HUDEP-2 (cell line): ENCODE data around the gene APOBEC3C.
A peak's percentile ranks its signal among the peaks of the same experiment; 100 is the strongest.
"Not testable (repeated sequence)": the region's sequence is repeated elsewhere in the genome, so short reads cannot be mapped to it uniquely, and the experiment has no call there.

Source experiments
- DNase-seq, 76 experiments: peaks; one replicate each; lab custom pipeline; 2025; ENCODE audit not compliant: unreplicated experiment in 76 of 76; lab: John Stamatoyannopoulos, UW

The APOBEC3C gene

DNA sequence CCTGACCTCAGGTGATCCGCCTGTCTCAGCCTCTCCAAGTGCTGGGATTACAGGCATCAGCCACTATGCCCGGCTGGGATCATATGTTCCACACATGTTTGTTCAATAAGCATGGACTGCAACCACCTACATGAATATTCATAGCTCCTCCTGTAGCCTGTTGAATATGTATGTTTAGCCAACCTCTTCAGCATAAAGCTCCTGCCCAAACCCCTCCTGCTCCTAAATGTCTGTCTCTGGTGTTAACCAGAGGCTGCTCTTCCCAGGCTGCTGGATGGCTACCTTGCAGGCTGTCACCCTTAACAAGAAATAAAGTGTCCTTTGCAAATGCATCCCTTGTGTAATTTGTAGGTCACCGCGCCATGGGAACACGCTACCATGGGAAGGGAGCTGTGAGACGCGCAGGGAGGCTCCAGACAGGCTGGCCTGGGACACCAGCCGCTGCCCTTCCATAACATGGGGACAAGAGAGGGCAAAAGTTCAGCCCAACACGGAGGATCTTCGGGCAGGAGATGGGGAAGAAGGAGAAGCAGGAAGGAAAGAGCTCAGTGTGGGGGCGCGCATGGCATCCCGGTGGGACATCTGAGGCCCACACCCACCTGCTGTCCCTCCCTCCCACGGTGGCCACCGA lies 6.1 kb downstream of the APOBEC3C start:
- DNase-seq = not testable (repeated sequence)

DNA sequence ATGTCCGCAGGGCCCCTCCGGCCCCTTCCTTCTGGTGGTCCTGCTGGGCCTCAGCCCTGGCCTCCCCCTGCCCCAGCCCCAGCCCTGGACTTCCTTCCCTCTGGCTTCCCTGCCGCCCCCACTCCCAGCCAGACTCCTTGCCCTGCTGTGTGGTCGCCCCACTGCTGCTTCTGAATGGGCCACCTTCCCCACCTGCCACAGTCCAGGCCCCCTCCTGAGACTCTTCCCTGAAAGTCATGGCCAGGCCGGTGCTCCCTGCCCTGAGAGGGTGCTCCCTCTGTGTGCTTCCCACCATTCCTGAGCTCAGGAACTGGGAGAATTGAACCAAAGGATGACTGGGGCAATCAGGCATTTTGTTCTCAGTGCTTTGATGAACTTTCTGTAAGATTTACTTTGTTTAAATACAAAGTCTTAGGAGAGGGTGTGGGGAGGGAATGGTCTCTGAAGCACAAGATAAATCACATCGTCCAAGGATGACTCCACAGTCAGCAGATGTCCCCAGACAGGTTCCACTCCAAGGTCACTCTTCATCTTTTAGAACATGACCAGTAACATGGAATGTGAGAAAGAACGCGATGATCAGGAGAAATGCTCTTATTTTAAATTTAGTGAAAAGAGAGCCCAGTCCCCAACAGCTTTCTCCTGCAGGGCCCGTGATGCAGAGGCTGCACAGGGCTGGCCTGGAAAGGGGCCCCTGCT lies 7.6 kb downstream of the APOBEC3C start:
- no peak for DNase-seq

DNA sequence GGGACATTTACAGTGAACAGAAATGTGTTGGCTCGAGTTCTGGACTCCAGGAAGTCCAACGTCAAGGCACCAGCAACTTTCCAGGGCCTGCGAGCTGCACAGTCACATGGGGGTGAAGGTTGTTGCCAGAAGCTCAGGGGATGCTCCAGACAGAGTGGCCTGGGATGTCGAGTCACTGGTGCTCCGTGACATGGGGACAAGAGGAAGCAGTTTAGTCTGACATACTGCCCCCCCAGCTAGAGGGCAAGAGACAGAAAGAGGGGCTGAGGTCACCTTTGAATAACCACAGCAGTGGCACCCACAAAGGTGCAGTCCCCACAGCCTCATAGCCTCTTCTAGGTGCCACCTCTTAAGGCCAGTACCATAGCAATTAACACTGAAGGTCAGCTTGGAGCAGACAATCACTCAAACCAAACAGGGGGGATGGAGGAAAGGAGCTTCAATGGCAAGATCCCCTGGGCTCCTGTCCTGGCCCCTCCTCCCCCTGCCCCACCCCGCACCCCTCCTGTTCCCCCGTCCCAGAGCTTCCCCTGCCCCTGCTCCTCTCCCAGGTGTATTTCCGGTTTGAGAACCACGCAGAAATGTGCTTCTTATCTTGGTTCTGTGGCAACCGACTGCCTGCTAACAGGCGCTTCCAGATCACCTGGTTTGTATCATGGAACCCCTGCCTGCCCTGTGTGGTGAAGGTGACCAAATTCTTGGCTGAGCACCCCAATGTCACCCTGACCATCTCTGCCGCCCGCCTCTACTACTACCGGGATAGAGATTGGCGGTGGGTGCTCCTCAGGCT lies 10.7 kb downstream of the APOBEC3C start:
- no peak for DNase-seq

DNA sequence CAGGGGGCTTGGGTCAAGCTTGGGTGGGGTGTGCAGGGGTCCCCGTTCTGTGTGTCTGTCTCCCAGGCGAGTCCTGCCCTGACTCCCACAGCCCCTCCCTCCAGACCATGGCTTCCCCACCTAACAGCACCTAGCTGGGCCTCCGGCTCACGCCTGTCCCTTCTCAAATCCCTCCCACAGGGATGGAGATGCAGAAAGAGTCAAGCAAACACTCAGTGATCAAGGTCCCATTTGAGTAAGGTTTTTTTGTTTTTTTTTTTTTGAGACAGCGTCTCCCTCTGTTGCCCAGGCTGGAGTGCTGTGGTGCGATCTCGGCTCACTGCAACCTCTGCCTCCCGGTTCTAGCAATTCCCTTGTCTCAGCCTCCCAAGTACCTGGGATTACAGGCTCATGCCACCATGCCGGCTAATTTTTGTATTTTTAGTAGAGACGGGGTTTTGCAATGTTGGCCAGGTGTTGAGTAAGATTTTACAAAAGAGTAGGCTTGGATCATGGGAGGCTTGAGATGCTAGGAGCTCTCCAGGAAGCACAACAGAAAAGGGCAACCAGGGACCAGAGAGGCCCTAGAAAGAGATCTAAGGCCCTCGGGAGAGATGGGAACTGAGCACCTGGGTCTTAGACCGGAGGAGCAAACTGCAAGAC lies 12.6 kb downstream of the APOBEC3C start:
- DNase-seq = no peak

DNA sequence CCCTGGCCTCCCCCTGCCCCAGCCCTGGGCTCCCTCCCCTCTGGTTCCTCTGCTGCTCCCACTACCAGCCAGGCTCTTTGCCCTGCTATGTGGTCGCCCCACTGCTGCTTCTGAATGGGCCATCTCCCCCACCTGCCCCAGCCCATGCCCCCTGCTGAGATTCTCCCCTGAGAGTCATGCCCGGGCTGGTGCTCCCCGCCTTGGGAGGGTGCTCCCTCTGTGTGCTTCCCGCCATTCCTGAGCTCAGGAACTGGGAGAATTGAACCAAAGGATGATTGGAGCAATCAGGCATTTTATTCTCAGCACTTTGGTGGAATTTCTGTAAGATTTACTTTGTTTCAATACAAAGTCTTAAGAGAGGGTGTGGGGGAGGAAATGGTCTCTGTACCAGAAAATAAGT lies 13.7 kb downstream of the APOBEC3C start:
- DNase-seq = no peak

DNA sequence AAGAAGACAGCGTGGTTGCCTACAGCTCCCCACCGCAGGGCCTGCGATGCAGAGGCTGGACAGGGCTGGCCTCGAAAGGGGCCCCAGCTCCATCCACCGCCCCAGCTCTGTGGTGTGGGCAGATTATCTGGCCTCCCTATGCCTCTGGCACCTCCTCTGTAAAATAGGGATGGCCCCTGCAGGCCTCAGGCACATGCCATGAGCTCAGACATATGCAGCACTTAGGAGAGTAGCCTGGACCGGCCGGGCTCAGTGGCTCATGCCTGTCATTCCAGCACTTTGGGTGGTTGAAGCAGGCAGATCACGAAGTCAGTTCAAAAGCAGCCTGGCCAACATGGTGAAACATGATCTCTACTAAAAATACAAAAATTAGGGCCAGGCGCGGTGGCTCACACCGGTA lies 14.2 kb downstream of the APOBEC3C start:
- DNase-seq = no peak

DNA sequence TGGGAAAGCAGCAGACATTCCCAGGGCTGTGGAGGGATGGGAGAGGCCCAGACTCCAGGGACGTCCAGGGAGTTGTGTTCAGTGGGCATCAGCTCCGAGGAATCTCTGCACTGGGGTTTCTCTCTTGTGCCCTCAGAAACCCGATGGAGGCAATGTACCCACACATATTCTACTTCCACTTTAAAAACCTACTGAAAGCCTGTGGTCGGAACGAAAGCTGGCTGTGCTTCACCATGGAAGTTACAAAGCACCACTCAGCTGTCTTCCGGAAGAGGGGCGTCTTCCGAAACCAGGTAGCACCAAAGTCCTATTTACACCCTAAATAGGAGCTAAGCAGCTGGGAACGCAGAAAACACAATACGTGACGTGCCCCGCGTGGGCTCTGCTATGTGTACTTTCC lies 15.2 kb downstream of the APOBEC3C start:
- DNase-seq = no peak

DNA sequence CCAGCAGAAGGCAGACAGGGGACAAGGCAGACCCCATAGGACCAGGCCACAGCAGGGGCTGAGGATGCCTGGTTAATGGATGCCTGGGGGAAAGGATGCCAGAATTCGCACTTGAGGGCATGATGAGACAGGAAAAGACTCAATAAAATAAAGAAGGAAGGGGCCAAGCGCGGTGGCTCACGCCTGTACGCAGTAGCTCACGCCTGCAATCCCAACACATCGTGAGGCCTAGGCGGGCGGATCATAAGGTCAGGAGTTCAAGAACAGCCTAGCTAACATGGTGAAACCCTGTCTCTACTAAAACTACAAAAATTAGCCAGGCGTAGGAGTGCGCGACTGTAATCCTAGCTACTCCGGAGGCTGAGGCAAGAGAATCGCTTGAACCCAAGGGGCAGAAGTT lies 16.6 kb downstream of the APOBEC3C start:
- DNase-seq = no peak

DNA sequence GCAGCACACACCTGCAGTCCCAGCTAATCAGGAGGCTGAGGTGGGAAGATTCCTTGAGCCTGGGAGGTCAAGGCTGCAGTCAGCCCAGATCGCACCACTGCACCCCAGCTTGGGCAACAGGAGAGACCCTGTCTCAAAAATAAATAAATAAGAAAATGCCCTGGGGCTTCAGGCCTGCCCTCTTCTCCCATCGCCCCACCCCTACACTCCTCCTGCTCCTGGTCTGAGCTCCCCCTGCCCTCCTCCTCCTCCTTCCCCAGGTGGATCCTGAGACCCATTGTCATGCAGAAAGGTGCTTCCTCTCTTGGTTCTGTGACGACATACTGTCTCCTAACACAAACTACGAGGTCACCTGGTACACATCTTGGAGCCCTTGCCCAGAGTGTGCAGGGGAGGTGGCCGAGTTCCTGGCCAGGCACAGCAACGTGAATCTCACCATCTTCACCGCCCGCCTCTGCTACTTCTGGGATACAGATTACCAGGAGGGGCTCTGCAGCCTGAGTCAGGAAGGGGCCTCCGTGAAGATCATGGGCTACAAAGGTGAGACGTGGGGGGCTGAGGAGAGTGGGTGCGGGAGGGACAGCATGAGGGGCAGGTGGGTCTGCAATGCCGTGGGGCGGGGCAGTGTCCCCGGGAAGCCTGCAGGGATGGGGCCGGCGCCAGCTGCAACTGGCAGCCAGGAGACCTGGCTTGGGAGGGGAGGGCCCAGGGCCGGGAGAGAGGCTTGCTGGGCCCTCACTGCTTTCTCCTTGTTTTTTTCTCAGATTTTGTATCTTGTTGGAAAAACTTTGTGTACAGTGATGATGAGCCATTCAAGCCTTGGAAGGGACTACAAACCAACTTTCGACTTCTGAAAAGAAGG lies 17.6 kb downstream of the APOBEC3C start:
- DNase-seq = not testable (repeated sequence)

DNA sequence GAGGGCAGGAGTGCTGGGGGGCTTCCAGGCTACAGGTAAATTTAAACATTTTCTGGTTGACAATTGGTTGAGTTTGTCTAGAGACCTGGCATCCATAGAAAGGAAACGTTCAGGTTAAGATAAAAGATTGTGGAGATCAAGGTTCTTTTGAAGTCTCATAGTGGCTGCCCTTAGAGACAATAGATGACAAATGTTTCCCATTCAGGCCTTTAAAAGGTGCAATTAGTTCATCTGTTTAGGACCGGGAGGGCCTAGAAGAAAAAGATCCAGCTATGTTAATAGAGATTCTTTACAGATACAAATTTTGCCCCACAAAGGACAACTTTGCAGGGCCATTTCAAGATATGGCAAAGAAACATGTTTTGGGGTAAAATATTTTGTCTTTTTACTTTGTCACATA lies 23.0 kb downstream of the APOBEC3C start:
- DNase-seq = not testable (repeated sequence)

DNA sequence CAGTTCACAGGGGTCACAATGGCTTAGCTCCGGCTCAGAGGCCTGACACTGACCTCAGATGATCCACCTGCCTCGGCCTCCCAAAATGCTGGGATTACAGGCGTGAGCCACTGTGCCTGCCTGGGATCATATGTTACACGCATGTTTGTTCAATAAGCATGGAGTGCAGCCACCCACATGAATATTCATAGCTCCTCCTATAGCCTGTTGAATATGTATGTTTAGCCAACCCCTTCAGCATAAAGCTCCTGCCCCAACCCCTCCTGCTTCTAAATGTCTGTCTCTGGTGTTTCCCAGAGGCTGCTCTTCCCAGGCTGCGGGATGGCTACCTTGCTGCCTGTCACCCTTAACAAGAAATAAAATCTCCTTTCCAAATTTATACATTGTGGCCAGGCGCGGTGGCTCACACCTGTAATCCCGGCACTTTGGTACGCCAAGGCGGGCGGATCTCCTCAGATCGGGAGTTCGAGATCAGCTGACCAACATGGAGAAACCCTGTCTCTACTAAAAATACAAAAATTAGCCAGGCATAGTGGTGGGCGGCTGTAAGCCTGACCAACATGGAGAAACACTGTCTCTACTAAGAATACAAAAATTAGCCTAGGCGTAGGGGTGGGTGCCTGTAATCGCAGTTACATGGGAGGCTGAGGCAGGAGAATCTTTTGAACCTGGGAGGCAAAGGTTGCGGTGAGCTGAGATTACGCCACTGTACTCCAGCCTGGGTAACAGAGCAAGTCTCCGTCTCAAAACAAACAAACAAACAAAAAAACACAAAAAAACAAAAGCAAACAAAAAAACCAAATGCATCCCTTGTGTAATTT lies 25.5 kb downstream of the APOBEC3C start:
- DNase-seq = no peak

DNA sequence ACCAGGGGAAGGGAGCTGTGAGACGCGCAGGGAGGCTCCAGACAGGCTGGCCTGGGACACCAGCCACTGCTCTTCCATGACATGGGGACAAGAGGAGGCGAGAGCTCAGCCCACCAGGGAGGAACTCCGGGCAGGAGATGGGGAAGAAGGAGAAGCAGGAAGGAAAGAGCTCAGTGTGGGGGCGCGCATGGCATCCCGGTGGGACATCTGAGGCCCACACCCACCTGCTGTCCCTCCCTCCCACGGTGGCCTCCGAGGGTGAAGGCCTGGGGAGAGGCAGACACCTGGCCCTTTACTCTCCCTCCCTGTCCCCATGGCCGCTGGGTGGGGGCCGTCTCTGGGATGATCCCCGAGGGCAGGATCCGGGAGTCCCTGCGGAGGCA lies 26.1 kb downstream of the APOBEC3C start:
- DNase-seq = not testable (repeated sequence)

DNA sequence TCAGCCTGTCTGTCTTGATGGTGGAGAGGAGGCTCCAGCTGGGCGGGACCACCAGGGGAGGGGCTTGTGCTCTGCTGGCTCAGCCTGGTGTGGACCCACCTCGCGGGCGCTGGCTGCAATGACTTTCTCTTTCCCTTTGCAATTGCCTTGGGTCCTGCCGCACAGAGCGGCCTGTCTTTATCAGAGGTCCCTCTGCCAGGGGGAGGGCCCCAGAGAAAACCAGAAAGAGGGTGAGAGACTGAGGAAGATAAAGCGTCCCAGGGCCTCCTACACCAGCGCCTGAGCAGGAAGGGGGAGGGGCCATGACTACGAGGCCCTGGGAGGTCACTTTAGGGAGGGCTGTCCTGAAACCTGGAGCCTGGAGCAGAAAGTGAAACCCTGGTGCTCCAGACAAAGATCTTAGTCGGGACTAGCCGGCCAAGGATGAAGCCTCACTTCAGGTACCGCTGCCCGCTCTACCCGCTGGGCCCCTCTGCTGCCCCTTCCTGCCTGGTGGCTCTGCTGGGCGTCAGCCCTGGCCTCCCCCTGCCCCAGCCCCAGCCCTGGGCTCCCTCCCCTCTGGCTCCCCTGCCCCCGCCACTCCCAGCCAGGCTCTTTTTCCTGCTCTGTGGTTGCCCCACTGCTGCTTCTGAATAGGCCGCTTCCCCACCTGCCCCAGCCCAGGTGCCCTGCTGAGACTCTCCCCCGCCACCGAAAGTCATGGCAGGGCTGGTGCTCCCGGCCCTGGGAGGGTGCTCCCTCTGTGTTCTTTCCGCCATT lies 26.7 kb downstream of the APOBEC3C start, which contains the start of gene APOBEC3F:
APOBEC3F (plus strand) TSS at position 327 of the 759 bp plus-strand sequence; CDS start at position 424, 97 bp downstream.
- DNase-seq = peak in 66 of 76 experiments; percentile 13 to 88 (median 66)

DNA sequence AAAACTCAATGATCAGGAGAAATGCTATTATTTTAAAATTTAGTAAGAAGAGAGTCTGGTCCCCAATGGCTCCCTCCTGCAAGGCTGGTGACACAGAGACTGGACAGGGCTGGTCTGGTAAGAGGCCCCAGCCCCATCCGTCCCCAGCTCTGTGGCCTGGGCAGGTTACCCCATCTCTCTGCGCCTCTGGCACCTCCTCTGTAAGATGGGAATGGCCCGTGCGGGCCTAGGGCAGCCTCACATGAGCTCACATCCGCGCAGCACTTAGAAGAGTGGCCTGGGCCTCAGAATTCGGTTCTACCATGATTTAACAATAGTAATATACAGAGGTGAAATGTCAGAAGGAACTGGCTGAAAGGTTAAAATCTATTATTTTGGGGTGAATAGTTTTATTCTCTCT lies 27.9 kb downstream of the APOBEC3C start:
- no peak for DNase-seq

DNA sequence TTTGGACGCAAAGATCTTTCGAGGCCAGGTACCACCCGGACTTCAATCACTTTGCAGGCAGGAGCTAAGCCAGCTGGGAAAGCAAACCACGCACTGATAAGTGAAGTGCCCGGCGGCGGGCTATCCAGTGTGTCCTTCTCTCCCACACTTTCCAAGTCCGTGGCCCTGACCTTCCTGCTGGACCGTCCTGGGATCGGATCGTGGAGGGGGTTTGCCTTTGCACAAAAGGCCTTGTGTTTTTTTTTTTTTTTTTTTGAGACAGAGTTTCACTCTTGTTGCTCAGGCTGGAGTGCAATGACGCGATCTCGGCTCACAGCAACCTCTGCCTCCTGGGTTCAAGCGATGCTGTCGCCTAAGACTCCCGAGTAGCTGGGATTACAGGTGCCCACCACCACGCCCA lies 29.0 kb downstream of the APOBEC3C start:
- not testable (repeated sequence) for DNase-seq

DNA sequence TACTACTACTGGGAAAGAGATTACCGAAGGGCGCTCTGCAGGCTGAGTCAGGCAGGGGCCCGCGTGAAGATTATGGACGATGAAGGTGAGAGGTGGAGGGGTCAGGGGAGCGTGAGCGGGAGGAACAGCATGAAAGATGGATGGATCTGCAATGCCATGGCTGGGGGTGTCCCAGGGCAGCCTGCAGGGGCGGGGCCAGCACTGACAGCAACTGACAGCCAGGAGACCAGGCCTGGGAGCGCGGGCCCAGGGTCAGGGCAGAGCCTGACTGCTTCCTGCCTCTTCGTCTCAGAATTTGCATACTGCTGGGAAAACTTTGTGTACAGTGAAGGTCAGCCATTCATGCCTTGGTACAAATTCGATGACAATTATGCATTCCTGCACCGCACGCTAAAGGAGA lies 31.1 kb downstream of the APOBEC3C start:
- not testable (repeated sequence) for DNase-seq

DNA sequence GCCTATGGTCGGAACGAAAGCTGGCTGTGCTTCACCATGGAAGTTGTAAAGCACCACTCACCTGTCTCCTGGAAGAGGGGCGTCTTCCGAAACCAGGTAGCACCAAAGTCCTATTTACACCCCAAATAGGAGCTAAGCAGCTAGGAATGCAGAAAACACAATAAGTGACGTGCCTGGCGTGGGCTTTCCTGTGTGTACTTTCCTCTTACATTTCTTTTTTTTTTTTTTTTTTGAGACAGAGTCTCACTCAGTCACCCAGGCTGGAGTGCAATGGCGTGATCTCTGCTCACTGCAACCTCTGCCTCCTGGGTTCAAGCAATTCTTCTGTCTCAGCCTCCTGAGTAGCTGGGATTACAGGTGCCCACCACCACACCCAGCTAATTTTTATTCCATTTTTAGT lies 35.4 kb downstream of the APOBEC3C start:
- DNase-seq = not testable (repeated sequence)

DNA sequence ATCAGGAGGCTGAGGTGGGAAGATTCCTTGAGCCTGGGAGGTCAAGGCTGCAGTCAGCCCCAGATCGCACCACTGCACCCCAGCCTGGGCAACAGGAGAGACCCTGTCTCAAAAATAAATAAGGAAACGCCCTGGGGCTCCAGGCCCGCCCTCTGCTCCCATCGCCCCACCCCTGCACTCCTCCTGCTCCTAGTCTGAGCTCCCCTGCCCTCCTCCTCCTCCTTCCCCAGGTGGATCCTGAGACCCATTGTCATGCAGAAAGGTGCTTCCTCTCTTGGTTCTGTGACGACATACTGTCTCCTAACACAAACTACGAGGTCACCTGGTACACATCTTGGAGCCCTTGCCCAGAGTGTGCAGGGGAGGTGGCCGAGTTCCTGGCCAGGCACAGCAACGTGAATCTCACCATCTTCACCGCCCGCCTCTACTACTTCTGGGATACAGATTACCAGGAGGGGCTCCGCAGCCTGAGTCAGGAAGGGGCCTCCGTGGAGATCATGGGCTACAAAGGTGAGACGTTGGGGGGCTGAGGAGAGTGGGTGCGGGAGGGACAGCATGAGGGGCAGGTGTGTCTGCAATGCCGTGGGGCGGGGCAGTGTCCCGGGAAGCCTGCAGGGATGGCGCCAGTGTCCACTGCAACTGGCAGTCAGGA lies 37.9 kb downstream of the APOBEC3C start:
- DNase-seq = not testable (repeated sequence)
